ENCODE measurements around the gene UBXN10.
A peak's percentile ranks its signal among the peaks of the same experiment; 100 is the strongest.

The UBXN10 gene

DNA sequence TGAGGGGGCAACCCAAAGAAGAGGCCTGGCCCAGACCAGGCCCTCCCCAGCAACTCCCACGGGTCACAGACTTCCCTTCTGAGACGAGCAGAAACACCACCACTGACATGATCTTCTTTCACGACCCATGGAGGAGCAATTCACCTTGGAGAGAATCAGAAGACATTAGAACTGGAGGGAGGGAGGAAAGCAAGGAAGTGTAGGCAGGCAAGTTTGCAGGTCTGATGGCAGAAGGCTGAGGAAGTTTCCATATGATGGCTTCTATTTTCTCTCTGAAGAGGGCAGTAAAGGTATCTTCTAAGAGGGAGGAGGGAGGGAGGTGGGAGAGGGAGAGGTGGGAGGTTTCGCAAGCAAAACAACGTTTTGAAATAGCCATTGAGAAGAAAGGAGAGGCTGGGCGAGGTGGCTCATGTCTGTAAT lies 1.4 kb upstream of the UBXN10 start:
- no peak for DNase-seq

DNA sequence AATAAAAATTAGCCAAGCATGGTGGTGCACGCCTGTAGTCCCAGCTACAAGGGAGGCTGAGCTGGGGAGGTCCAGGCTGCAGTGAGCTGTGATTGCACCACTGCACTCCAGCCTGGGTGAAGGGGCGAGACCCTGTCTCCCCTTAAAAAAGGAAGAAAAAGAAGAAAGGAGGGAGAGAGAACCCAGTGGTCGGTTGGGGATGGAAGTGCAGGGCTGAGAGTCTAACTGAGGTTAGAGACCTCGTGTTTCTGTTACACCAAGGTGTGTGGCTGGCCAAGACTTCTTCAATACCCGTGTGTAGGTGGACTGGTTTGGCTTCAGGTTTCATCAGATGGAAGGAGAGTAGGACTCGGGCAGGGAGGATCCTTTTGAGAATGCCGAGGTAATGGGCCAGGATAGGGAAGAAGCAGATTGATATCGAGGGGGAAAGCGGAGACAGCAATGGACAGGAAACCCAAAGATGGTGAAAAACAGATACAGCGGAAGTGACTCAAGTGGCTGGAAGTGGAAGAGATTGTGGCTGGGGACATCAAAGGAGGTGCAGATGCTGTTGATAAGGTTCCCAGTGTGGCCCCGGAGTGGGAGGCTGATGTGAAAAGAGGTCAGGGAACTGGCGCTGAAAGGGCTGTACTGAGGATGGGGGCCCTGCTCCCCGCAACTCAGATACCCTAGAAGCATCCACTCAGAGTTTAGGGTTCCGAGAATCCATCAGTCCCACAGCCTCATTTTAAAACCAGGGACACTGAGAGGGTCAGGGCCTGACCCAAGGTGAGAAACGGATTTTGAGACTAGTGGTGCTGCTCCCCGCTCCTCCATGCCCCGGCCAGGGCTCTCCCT lies 681 bp upstream of the UBXN10 start:
- DNase-seq: no peak

DNA sequence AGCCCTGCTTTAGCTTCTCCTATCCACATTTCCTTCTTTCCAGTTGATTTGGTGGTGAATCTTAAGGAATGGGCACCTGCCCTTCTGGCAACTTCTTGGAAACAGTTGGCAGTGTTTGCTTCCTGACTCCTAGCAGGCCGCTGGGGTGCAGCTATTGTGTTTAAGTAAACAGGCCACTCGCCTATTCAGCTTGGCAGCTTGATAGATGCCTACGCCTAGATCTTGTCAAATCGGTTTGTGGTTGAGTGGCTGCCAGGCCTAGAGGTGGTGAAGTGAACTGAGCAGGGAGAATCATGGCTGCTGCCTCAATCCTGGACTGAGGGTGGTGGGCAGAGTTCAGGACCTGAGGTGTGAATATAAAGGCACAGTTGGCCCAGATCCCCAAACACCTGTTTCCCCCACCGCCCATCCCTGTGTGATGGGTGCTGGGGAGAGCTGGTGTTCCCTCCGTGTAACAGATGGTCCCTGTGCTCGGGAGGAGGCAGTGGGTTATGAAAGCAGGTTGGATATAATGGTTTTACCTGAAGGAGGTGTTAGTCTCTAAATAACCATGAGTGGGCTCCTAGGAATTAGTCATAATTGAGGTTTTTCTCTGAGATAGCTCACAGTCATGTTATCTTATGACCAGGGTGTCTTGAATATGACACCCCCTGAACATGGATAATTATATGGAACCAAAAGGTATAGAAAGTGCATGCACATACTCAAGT lies 1.4 kb downstream of the UBXN10 start:
- no peak for DNase-seq

DNA sequence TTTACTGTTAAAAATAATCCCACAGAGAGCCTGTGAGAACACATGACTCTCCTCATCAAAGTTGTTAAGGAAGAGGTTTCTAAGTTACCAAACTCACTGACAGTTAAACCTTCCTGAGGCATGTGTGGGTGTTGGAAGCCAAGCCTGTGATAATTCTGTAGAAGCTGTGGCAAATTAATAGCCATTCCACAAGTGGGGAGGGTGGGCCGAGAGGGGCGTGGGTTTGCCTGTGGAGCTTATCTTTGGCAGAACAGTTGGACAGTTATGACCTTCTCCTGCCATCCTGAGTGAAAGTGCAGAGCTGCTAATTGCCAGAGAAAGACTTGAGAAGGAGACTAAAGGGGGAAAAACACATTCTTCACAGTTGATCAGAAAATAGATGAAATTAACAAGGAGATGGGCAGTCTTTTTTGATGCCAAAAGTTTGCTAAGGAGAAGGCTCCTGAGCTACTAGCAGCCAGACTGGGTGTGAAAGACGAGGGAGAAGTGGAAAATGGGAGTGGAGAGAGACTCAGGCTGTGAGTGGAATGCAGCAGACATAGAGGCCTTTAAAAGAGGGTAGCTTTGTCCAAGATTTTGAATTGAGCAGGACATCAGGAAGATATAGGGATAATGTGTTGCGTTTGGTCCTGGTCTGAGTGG lies 2.0 kb downstream of the UBXN10 start:
- no peak for DNase-seq

DNA sequence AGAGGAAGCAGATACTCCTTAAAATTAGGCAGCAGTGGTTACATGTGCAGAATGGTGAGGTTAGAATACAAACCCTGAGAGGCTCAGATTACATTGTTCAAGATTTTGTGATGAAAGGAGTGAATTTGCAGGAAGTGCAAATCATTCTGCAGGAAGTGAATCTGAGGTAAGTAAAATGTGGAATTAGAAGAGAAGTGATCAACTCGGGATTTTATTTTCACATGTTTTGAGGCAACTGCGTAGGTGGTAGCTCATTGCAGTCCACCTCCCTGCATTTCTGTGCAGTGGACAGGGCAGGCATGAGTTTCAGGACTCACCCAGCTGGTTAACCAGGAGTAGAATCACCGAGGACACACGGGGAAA lies 2.5 kb downstream of the UBXN10 start:
- no peak for DNase-seq

DNA sequence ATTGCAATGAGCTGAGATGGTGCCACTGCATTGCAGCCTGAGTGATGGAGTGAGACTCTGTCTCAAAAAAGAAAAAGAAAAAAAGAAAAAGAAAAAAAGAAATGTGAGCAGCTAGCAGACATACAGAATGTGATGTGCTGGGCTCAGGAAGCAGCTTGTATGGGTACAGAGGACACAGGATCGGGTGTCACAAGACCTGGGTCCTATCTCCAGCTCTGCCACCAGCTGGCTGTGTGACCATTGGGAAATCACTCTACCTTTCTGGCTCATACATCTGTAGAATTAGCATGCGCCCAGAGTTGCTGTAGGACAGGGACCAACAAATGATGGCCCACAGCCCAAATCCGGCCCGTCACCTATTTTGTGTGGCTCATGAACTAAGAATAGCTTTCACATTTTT lies 3.8 kb downstream of the UBXN10 start:
- no peak for DNase-seq

DNA sequence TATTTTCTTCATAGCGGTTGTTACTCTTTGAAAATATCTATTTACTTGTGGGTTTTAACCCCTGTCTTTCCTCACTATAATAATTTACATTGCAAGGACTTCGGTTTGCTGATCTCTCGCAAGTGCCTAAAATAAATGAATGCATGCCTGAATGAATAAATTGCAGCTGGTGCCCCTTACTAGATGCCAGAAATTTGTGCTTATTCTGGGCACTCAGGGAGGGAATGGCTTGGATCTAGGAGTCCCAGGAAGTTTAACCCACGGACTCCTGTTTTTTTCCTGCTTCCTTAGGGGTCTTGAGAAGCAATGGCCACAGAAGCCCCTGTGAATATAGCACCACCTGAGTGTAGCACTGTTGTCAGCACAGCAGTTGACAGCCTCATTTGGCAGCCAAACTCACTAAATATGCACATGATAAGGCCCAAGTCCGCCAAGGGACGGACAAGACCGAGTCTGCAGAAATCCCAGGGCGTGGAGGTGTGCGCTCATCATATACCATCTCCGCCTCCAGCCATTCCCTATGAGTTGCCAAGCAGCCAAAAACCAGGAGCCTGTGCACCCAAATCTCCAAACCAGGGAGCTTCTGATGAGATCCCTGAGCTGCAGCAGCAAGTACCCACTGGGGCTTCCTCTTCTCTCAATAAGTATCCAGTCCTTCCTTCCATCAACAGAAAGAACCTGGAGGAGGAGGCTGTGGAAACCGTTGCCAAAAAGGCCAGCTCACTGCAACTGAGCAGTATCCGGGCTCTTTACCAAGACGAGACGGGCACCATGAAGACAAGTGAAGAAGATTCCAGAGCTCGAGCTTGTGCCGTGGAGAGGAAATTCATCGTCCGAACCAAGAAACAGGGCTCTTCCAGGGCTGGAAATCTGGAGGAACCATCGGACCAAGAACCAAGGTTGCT lies 4.6 kb downstream of the UBXN10 start:
- DNase-seq: no peak

DNA sequence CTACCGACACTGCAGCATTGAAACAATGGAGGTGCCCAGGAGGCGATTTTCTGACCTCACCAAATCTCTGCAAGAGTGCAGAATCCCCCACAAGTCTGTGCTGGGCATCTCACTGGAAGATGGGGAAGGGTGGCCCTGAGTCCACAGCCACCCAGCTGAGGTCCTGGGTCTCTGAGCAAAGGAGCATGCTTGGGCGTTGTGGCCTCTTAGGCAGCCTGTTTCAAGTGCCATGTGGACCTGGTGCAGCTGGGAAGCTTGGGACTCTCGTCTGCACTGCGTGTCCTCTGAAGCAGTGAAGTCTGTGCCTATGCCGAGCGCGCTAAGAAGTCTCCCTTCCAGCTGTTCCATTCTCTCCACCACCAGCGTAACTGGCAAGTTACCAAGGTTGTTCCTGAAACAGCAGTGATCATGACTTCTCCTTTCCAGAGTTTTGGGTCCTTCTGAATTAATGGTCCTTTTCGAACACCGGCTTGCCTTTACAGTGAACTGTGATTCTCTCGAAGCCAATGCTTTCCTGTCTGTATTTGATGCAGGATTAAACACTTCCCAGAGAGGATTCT lies 5.5 kb downstream of the UBXN10 start:
- no peak for DNase-seq

DNA sequence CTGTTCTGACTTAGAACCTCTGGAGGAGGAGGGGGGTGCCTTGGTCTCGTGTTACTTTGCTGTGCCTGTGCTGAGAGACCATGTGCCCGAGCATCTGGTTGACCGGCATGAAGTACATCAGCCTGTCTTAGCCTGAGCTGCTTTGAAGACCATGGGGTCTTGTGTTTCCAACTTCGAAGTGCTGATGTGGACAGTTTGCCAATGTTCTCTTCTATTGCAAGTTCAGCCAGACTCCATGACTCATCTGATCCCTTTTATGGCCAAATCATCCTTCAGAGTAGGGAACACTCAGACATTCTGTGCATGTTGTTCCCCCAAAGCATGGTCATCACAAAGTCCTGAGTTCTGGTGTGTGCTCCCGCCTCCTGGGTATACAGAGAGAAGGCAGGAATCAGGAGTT lies 6.5 kb downstream of the UBXN10 start:
- peak; percentile 5 for DNase-seq

DNA sequence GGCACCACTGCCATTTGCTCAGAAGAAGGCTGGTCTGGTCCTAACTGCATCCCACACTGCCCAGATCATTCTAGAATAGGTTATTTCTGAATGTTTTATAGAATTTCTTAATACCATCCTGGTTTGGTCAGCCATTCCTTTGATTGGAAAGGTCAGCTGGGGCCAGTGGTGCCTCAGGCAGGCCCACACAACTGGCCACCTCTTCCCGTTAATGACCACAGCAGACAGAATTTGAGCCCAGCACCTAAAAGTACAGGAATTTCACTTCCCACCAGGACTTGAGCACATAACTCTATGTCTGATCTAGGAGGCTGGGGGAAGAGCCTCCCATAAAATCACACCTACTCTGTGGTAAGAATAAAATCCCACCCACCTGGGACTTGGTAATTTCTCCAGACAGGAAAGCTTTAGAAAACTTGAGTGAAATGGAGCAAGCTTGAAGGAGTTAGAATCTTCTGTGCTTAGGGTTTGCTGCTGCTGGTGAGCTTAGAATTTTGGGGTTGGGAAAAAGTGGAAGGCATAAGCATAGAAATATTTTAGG lies 7.0 kb downstream of the UBXN10 start:
- no peak for DNase-seq

DNA sequence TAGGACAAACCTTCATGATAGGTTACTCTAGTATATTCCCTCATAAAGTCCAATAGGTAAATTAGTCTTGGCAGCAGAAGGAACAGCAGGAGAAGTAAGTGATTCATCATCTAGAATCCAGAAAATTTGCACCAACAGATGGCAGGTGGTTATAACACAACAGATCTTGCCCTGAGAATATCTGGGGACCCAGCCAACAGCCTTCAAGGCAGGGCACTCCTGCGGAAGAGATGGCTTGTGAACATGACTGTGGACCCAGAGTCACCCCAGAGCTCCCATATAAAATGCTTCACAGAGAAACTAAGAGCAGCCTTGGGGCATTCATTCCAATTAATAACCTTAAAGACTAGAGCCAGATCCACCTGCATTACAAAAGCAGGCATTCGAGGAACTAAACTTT lies 8.3 kb downstream of the UBXN10 start:
- no peak for DNase-seq

DNA sequence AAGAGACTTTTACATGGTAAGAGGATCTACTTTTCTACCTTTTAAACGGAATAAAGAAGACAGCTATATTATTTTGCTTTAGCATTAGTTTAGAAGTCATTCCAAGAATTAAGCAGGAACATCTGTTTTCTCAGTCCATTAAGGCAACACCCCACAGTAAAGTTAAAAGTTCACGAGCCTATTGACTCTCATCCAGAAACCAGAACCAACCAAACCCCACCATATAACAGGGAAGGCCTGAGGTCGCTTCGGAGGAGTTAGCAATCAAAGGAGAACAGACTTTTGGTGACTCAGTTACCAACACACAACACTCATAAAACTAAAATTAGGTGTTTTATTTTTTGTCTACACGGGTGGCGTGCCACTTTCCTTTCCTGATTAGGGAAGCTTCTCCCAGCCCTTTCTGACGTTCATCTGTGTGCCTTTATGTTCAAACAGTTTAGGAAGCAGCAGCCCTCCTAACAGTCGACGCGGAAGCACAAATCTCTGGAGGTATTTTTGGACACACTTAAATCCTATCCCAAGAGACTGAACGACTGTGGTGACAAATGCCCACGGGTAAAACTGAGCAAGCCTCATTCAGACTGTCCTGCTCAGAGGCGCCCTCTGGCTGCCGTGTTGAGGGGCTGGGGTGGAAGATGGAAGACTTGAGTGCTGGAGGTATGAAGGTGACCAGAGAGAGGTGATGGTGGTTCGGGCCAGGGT lies 9.0 kb downstream of the UBXN10 start:
- peak; percentile 40 for DNase-seq

DNA sequence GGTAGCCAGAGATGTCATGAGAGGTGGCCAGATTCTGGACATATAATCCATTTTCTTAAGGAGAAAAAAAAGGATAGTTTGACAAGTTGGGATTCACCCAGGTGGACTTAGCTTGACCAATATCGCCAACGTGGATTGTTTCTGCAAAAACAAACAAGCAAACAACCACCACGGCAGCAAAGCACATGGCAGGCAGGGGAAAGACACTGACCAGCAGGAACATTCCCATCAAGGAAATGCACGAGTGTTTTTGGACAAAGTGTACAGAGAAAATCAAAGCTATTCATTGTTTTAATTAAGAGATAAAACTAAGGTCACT lies 9.5 kb downstream of the UBXN10 start:
- no peak for DNase-seq

DNA sequence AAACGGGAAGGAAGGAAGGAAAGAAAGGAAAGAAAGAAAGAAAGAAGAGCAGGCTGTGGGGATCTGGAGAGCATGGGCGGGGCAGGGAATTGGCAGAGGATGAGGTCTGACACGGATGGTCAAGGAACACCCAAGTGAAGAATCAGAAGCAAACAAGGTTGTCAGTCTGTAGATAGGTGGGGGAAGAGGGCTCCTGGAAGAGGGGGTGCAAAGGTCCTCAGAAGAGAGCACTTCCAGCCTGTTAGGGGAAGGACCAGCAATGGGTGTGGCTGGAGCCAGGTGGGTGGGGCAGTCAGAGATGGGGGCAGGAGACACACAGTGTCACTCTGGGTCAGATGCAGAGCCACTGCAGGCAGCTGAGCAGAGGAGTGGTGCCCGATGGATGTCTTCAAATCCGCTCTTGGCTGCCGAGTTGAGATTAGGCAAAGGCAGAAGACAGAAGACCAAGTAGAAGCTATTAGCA lies 11.5 kb downstream of the UBXN10 start:
- no peak for DNase-seq

DNA sequence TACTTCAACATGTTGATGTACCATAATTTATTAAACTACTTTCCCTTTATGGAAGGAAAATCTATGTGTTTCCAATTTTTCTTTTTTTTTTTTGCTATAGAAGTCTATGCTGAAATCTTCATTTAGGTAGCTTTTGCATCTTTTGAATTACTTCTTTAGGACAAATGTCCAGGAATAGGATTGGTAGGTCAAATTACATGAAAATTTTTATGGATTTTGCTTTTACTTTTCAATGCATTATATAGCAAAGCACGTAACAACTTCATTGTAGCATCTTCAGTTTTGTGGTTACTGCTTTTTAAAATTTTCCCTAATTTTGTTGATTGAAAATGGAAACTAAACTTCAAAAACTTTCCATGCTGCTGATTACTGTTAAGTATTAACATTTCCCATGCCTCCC lies 12.4 kb downstream of the UBXN10 start:
- no peak for DNase-seq

DNA sequence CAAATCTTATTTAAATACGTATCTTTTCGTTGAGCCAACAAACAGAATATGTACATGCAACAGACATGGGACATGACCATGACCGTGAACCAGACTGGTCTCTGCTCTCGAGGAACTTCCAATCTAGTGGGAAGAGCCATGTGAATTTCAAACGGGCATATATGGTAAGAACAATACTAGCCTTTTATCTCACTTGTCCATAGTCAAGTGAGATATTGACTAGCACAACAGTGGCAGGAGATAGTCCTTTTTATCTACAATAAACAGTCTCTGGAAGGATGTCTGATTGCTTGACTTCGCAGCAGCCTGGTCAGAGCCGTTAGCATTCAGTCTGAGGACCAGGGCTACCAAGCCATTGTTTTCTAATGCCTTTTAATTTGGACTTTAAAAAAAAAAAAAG lies 13.0 kb downstream of the UBXN10 start:
- no peak for DNase-seq

DNA sequence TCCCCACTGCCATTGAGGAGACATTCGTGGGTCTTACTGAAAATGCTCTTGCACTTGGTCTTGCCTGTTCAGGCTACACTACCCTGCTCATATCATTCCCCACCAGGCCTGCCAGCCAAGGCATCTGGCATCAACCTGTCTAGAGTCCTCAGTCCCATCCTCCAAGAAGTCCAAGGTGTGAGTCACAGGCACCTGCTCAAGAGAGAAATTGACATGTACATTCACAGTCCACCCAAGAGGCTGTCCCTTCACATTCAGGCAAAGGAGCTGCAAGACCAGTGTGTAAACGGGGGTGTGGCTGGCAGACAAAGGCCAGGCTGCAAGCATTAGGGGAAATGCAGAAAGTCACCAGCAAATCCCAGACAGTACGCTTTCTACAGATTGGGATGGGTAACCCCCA lies 13.5 kb downstream of the UBXN10 start:
- no peak for DNase-seq

DNA sequence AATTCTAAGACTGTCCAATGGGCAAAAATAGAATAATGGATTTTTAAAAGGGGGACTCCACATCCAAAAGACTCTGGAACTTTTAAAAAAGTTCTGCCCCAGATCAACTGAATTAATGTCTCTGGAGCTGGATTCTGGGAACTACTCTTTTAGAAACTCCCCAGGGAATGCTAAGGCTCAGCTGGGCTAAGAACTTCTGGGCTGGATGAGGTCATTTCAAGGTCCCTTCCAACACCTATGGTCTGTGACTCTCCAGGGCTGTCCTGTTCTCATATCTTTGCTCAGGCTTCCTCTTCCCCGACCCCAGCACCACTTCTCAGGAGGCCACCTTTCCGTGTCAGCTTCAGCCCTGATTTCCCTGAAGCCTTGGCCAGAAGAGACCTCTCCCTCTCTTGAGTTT lies 13.9 kb downstream of the UBXN10 start:
- no peak for DNase-seq

DNA sequence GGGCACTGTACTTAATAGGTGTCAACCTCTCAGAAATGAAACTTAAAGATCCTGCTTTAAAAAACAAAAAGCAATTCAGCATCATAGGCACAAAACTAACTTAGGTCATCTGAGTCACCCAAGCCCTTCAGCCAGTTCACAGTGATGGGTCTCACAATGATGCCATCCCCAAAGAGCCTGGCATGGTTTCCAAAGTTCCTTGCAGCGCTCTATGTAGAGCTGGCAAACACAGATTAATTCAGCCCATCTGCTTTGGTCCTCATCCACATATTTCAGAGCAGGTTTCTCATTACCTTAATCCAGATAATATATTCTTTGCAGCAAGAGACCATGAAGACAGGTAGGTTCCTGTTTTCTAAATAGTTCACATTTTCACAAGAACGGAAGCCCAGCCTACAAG lies 15.1 kb downstream of the UBXN10 start:
- no peak for DNase-seq

DNA sequence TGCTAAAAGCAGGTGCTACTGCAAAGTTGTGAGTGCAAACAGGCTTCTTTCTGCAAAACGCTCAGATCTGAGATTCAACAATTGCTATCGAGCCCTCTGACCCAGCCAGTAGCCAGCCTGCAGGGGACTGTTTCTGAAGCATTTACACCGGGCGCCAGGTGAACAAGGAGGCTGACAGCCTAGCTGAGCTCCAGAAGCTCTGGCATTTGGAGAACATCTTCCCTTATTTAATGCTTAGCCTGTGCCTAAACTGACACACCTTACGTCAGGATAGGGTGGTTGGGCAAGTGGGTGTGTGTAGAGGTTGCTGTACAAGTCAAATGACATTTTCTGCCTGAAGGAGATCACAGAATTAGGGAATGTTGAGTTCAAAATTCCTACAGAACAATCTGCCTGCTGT lies 16.3 kb downstream of the UBXN10 start:
- DNase-seq: no peak

DNA sequence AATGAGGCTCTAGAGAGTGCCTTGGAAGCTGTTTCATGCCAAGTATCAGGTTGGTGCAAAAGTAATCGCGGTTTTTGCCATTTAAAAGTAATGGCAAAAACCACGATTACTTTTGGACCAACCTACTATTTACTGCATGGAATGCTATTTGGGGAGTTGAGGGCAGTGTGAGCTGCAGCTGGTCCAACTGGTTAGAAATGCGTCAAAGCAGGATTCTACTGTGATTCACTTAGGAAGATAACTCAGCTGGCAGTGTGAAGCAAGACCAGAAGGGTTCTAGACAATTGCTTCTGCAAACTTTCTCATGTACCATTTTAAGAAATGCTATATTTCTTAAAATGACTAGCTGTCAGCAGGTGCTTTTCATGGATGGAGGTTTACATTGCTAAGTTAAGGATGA lies 21.6 kb downstream of the UBXN10 start:
- no peak for DNase-seq

DNA sequence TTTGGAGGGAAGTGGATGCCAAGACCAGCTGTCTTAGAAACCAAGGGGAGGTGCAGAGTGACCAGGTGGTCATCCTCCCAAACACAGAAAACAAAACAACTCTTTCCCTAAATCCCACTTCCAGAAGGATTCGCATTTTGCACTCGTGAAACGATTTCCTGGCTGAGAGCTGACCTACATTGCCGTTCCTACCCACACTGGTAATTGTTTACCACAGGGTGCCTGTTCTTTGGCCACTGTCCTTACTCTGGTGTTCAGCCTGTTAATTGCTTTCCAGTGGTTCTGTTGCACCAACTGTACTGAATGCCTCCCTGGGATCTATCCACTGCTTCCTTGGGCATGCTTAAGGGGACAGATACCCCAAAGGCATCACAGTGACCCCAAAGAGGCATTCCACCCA lies 23.6 kb downstream of the UBXN10 start:
- DNase-seq: no peak
